GM18502 (cell line): ENCODE measurements around the gene OOSP4A.
"Not testable (repeated sequence)": the region's sequence is repeated elsewhere in the genome, so short reads cannot be mapped to it uniquely, and the experiment has no call there.

Experiments
- ATAC-seq: cut with Tn5 transposase; IDR thresholded peaks from one replicate; pipeline ENCODE4 v1.9.1; 2021; ENCODE audit warnings: mild to moderate bottlenecking; ENCODE audit not compliant: unreplicated experiment, poor library complexity

The OOSP4A gene

DNA sequence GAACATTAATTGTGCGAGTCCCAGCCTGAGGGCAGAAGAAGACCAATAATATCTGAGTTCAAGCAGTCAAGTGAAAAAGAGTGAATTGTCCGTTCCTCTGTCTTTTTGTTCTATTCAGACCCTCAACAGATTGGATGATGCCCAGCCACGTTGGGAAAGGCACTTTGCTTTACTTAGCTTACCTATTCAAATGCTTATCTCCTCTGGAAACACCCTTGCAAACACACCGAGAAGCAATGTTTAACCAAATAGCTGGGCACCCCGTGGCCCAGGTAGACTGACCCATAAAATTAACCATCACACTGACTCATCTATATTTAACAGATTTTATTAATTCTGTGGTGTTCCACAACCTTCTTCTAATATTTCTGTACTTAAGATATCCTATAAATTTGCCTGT is 9.3 kb downstream of the OOSP4A start:
- no peak for ATAC-seq

- no peak for ATAC-seq
Observed at GRCh38 chr11:59981106-59981770, 17.4 kb downstream of the OOSP4A start.

DNA sequence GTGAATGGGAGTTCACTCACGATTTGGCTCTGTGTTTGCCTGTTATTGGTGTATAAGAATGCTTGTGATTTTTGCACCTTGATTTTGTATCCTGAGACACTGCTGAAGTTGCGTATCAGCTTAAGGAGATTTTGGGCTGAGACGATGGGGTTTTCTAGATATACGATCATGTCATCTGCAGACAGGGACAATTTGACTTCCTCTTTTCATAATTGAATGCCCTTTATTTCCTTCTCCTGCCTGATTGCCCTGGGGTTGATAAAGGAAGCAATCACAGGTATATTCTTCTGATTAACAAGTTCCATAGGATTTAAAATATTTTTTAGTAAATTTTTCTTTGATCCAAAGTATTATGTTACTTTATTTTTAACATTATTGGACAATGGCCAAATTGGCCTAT is 18.2 kb downstream of the OOSP4A start:
- not testable (repeated sequence) for ATAC-seq

- ATAC-seq: no peak
Observed at GRCh38 chr11:59983212-59983611, 19.4 kb downstream of the OOSP4A start.

DNA sequence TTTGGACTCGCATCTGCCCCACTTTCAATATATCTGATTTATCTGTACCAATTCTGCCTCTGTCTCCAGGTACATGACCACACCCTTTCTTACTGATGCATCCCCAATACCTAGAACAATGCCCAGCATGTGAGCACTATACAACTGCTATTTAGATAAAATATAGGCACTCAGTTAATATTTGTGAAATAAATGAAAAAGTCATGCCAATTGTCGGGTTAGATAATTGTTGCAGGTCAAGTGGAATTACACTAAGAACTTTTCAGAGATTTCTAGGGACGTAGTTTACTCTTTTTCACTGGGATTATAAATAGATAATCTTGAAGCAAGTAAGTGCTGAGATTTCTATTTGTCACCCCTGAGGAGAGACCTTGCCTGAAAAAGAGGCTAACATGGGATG is 20.5 kb downstream of the OOSP4A start:
- ATAC-seq: no peak

DNA sequence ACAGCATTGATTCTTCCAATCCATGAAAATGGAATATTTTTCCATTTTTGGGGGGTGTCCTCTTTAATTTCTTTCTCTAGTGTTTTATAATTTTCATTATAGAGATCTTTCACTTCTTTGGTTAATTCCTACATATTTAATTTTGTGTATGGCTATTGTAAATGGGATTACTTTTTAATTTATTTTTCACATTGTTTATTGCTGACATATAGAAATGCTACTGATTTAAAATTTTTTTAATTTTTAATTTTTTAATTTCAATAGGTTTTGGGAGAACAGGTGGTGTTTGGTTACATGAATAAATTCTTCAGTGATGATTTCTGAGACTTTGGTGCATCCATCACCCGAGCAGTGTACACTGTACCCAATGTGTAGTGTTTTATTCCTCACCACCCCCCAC is 26.6 kb downstream of the OOSP4A start:
- ATAC-seq: no peak

DNA sequence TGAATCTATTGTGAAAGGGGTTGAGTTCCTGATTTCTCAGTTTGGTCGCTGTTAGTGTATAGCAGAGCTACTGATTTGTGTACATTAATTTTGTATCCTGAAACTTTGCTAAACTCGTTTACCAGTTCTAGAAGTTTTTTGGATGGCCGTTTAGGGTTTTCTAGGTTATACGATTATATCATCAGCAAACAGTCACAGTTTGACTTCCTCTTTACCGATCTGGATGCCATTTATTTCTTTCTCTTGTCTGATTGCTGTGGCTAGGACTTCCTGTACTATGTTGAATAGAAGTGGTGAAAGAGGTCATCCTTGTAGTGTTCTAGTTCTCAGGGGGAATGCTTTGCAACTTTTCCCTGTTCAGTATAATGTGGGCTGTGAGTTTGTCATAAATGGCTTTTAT is 28.6 kb downstream of the OOSP4A start:
- no peak for ATAC-seq

DNA sequence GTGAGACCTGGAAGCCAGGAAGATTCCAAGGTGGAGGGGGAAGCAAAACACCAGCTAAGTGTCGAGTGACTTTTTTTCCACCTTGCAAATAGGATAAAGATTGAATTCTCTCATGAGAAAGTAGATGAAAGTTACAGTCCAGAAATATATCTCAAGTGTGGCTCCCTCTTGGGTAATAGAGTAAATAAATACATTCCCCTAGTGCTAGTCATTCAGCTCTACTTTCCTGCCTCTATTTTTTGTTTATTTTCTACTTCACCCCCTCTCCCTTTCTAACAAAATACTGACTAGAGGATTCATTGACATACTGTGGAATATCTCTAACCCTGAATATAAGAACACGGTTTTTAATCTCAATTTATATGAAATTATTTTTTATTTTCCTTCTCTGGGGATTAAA is 34.0 kb downstream of the OOSP4A start:
- no peak for ATAC-seq

DNA sequence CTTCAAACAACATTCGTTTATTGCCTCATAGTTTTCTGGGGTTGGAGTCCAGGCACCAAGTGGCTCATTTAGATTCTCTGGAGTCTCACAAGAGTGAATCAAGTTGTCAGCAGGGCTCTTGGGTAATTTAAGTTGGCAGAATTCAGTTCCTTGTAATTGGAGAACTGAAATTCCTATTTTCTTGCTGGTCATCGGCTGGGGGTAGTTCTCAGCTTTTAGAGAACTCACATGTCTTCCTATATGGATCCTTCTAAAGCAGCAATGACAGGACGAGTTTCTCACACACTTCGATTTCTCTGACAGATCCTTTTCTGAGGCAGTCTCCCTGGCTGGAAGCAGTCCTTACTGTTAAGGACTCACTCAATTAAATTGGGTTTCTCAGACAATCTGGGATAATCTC is 35.9 kb downstream of the OOSP4A start:
- no peak for ATAC-seq

- no peak for ATAC-seq
Observed at GRCh38 chr11:60003729-60004128, 39.9 kb downstream of the OOSP4A start.

DNA sequence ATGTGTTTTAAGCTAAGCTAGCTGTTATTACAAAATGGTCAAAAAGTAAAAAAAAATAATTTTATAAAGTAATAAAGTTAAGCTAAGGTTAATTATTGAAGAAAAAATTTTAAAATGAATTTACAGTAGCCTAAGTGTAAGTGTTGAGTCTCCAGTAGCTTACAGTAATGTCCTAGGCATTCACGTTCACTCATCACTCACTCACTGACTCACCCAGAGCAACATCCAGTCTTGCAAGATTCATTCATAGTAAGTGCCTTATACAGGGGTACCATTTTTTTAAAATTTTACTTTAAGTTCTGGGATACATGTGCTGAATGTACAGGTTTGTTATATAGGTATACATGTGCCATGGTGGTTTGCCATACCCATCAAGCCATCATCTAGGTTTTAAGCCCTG is 41.5 kb downstream of the OOSP4A start:
- no peak for ATAC-seq

DNA sequence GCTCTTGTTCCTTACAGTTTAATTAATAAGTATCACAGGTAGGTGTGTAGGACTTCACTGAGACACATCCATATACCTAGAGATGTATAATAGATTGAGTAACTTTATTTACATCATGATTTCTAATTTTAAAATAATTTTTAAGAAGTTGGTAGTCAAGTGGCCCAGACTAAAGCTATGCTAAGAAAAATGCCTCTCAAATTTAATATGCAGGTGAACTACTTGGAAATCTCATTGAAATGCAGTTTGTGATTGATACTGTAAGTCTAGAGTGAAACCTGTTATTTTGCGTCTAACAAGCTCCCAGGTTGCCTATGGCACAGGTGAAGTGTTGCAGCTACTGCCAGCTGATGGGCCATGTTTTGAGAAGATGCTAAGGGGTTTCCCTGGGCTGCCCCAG is 53.0 kb downstream of the OOSP4A start, which contains the start of gene OOSP4B:
TSS of gene OOSP4B (plus strand) at position 301 of the 400 bp plus-strand sequence.
- ATAC-seq: no peak

- no peak for ATAC-seq
Observed at GRCh38 chr11:60018058-60018457, 54.2 kb downstream of the OOSP4A start.
